Adrenal gland (tissue), 5 donors: Measurements from ENCODE around the gene TUT4.

Experiments used
- CTCF ChIP-seq, 6 experiments: fragments of 450-650 bp in 4 of 6; fragments of 200-600 bp in 2 of 6; sonication (generic) in 1 of 6; IDR thresholded peaks; 1 replicate in 5 of 6; 2 replicates in 1 of 6; pipeline versions ENCODE4 v1.5.1 to v1.8.0; 2016 to 2021; ENCODE audit warnings: antibody characterized with exemption in 6 of 6, mild to moderate bottlenecking in 2 of 6, moderate library complexity in 1 of 6
- POLR2A ChIP-seq, 2 donors: fragments of 450-650 bp; IDR thresholded peaks; one replicate each; pipeline ENCODE4 v1.6.1; 2017; ENCODE audit warnings: antibody characterized with exemption in 2 of 2, mild to moderate bottlenecking in 2 of 2, moderate library complexity in 1 of 2
- donor health status: DM: no; HTN: no; CAD: no.

- no peak for TF ChIP-seq CTCF (IDR thresholded peaks at IDR 0.05)
- no peak for TF ChIP-seq POLR2A (IDR thresholded peaks at IDR 0.05)
These were observed 46.5 kb downstream of the TUT4 start for GRCh38 chr1:52506349-52506748.
